Stimulated activated CD4-positive, alpha-beta T cell treated with anti-CD3 and anti-CD28 coated beads, TNF-alpha, amount 100 ng/mL, for 1 hour (primary cell): ENCODE results near the gene VSIG10.
A peak's percentile ranks its signal among the peaks of the same experiment; 100 is the strongest.
"Not testable (repeated sequence)": the region's sequence is repeated elsewhere in the genome, so short reads cannot be mapped to it uniquely, and the experiment has no call there.

Source experiments
- DNase-seq, 3 donors: peaks; one replicate each; pipeline ENCODE4 v3.0.0-alpha.2; 2020; ENCODE audit warnings: low read depth in 3 of 3, low spot score in 1 of 3

Gene VSIG10

DNA sequence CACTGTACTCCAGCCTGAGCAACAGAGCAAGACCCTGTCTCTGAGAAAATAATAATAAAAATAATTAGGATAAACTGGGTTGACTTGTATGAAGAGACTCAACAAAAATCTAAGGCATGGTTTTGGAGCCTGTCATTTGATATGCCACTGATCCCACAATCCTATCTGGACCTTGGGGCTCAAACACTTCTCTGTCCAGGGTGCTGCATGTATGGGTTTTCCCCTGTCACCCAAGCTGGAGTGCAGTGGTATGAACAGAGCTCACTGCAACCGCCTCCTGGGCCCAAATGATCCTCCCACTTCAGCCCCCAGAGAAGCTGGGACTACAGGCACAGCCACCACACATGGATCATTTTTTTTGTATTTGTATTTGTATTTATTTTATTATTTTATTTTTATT, 5.3 kb upstream of the VSIG10 start:
- DNase-seq: no peak

DNA sequence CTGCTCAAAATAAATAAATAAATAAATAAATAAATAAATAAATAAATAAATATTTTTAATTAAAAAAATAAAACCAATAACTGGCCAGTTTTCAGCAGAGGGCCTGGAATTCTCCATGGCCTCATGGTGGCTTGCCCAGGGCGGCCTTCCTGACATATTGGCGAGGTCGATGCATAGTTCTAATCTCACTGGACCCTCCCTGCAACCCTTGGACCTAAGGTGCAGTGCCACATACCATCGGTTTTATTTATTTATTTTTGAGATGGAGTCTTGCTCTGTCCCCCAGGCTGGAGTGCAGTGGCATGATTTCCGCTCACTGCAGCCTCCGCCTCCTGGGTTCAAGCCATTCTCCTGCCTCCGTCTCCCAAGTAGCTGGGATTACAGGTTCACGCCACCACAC, 3.9 kb upstream of the VSIG10 start:
- no peak for DNase-seq

DNA sequence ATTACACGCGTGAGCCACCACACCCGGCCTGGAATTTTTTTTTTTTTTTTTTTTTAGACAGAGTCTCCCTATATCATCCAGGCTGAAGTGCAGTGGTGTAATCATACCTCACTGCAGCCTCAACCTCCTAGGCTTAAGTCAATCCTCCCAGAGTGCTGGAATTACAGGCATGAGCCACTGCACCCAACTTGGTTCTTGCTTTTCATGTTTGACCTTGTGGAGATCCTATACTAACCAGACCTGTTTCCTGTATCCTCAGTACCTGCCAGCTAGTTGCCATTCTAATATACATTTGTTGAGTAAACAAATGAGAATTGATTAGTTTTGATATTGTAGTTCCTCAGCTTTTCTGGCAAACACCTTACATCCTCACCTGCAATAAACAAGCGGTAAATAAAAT, 3.2 kb upstream of the VSIG10 start:
- DNase-seq: no peak

DNA sequence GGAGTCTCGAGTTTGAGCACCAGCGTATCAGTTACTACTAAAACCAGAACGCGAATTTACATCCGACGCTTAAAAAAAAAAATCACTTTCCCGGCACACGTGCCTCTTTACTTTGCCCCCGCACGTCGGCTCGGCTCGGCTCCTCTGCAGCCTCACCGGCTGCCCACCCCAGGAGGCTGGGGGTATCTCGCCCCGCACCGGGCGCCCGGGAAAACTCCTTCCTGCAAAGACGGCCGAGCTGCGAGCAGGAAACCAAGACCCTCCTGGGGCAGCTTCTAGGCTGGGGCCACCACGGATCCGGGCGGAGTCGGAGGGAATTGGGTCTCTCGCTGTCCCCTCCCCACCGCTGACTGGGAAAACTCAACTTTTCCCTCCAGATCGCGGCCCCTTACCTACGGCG, 610 bp downstream of the VSIG10 start:
- DNase-seq: no peak

DNA sequence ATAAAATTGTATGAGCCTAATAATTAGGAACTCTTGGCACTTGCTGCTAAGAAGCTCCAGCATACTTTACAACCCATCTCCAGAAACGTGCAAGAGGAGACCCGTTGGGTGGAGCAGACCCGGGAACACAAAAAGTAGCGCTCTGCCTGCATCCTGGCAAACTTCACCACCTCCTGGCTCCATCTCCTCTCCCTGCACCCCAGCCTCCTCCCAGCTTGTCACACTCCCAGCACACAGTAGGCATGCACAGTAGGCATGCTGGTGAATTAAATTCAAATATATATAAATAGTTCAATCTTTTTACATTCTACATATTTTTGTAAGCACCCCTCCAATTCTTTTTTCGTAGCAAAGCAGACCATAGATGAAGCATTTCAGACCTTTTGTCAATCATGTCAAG, 1.2 kb downstream of the VSIG10 start:
- no peak for DNase-seq

DNA sequence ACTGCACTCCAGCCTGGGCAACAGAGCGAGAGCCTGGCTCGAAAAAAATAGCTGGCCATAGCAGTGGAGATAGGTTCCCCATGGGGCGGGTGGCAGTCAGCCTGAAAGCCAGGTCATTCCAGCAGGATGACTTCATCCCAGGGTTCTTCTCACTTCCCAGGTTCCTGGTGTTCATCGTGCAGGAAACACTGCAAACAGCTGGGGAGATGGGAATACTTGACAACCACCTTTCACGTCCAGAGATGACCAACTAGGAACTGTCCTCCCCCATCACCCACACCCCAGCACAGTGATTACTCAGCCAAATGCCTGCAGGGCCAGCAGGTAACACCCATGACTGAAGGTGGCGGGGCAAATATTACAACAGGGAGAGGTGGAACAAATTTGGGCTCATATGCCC, 1.7 kb downstream of the VSIG10 start:
- DNase-seq: no peak

DNA sequence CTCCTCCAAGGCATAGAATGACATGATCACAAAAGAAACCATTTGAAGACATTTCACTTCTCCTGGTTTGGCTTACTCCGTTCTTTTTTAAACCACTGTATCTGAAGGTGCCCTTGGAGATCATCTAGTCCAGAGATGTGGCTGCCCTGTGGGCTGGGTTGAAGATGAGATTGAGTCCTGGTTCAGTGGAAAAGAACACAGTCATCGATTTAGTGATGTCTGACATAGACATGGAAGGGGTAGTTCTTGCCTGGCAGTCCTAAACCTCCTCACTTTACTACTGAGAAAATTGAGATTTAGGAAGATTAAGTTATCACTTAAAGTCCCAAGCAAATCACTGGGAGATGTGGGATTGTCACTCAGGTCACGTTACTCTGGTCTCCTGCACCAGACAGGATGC, 2.8 kb downstream of the VSIG10 start:
- no peak for DNase-seq

DNA sequence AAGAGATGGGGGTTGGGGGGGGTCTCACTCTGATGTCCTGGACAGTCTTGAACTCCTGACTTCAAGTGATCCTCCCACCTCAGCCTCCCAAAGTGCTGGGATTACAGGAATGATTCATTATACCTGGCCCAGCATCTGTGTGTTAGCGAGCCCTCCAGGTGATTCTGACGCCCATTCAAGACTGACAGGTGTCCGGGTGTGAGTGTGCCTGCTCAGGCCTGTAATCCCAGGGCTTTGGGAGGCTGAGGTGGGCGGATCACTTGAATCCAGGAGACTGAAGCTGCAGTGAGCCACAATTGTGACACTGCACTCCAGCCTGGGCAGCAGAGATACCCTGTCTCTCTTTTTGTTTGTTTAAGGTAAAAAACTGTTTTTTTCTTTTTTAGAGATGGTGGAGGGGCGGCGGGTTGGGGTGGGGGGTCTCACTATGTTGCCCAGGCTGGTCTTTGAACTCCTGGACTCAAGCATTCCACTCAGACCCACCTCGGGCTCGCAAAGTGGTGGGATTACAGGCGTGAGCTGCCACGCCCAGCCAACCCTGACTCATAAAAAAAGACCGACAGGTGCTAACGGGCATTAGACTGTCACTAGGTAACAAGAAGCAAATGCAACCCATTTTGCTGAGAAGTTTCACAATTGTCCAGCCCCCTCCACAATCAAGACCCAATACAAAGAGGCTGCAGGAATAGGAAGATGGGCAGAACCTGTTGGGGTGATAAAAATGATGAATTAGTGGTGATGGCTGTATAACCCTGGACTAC, 4.7 kb downstream of the VSIG10 start:
- DNase-seq: no peak

DNA sequence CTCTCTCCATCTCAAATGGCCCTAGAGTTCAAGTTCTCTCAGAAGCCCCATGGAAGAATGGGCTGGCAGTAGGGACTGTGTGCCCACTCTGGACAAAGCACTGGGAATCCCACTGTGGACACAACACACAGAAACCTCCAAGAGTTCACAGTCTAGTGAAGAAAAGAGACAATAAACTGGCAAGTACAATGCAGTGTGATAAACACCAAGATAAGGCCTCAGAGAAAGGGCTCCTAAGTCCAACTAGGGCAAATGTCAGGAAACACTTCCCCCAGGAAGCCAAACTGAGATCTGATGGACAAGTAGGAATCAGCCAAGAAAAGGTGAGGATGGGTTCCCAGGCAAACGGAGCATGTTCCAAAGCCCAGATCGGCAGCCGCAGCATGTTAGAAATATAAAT, 5.4 kb downstream of the VSIG10 start:
- DNase-seq: no peak

DNA sequence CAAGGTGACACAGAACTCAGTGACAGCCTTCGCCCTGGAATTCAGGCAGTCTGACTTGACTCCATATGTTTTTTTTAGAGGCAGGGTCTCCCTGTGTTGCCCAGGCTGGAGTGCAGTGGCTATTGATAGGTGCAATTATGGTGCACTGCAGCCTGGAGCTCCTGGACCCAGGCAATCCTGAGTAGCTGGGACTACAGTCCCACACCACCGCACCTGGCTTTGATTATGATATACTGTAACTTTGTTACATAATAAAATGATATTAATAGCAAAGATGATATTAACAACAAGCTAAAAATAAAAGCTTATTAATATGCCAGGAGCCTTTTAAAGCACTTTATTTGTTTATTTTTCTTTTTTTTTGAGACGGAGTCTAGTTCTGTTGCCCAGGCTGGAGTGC, 9.8 kb downstream of the VSIG10 start:
- DNase-seq: no peak

DNA sequence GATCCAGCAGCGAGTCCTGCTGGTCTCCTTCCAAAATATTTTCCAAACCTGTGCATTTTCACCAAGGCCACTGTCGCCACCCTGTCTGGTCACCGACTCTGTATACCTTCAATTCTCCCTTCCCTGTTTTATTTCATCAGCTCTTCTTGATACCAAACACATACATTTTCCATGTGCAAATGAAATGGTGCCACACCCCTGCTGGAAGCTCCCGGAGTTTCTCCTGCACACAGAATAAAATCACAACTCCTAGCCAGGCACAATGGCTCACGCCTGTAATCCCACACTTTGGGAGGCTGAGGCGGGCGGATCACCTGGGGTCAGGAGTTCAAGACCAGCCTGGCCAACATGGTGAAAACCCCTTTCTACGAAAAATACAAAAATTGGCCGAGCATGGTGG, 14.0 kb downstream of the VSIG10 start:
- DNase-seq: no peak

DNA sequence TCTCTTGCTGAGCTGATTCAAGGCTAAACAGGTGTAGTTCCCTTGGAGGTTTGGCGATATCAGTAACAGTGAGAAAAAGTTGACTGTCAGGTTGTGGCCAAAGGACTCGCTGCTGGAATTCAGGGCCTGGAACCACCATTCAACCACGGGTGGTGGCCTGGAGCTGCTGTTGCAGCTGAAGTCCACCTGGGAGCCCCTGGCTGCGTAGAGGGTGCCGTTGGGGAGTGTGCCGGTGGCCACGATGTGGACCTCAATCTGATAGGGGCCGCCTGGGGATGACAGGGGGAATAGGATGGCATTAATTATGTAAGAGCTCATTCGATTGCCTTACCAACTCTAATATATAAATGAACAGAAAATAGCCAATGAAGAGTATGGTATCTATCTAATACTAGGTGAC, 21.6 kb downstream of the VSIG10 start:
- no peak for DNase-seq

DNA sequence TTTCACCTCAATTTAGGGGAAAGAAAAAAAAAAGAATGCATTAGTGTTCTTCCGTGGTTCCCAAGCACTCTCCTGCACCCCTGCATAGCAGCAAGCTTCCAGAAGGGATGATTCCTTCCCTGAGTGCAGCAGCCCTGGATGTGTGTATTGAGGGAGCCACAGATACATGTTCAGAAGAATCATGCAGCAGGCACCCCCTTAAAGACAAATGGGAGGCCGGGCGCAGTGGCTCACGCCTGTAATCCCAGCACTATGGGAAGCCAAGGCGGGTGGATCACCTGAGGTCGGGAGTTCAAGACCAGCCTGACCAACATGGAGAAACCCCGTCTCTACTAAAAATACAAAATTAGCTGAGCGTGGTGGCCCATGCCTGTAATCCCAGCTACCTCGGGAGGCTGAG, 22.3 kb downstream of the VSIG10 start:
- DNase-seq: not testable (repeated sequence)

DNA sequence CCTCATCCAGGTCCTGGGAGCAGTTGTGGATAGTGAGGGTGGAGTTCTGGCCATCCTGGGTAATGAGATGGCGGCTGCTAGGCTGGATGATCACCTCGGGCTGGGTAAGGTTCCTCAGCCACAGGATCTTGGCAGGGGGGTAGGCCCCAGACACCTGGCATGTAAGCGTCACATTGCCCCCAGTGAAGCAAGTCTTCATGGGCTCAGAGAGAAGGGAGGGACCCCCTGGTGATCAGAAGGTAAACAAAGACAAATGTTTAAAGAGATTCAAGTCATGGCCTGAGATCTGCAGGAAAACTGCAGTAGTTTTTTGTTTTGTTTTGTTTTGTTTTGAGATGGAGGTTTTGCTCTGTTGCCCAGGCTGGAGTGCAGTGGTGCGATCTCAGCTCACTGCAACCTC, 30.0 kb downstream of the VSIG10 start:
- no peak for DNase-seq

DNA sequence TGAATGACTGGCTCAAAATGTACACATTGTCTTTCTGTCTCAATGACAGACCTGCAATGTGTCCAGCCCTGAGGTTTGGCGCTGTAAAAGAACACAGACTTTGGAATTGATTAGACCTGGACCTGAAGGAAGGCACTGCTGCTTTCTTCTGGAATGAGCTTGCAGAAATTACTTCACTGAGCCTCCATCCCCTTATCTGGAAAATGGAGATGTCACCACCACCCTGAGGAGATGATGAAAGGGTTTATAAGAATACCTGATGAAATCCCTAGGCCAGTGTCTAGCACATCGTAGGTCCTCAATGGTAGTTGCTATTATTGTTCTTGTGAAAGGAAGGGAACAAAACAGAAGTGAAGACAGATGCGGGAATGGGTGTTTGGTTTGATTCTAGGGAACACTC, 33.2 kb downstream of the VSIG10 start:
- DNase-seq: no peak

DNA sequence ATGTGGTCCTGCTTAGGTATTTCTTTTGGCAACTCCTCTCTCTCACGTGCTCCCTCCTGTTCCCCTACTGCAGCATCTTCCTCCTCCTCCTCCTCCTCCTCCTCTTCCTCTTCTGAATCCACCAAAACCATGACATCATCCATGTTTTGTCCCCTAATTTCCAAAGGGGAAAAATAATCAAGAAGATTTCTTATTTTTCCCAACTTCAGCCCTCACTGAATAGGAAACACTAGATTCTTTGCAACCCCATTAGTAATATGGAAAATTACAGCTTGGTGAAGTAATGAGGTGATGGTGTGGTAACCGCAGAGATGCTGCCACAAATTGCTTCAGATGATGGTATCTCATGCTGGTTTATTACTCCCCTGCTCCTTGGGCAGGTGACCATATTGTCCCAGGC, 35.4 kb downstream of the VSIG10 start:
- no peak for DNase-seq

DNA sequence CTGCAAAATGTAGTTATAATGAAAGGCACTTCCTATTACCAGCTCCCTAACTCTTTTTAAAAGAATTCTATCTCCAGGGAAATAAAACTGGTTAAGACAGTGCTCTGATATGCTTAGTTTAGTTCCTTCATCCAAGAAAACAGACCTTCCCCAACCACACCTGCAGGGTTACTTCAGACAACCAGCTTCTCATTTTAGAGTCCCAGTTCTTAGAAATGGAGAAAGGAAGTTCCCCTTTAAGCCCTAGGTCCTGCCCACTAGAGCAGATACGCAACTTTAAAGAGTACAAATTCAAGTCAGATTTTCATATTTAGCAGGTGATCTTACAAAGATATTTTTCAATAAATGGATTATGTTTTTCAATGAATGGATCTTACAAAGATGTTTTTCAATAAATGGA, 38.4 kb downstream of the VSIG10 start:
- DNase-seq: no peak

DNA sequence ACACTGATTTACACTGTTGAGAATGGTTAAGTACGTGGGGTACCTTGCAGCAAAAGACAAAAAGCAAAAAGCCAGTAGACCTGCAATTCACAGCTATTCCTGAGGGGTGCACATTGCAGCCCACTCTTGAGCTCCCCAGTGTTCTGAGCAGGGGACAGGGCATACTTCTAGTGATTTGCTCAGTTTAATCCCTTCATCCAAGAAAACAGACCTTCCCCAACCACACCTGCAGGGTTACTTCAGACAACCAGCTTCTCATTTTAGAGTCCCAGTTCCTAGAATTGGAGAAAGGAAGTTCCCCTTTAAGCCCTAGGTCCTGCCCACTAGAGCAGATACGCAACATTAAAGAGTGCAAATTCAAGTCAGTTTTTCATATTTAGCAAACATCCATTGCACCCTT, 39.2 kb downstream of the VSIG10 start:
- no peak for DNase-seq

DNA sequence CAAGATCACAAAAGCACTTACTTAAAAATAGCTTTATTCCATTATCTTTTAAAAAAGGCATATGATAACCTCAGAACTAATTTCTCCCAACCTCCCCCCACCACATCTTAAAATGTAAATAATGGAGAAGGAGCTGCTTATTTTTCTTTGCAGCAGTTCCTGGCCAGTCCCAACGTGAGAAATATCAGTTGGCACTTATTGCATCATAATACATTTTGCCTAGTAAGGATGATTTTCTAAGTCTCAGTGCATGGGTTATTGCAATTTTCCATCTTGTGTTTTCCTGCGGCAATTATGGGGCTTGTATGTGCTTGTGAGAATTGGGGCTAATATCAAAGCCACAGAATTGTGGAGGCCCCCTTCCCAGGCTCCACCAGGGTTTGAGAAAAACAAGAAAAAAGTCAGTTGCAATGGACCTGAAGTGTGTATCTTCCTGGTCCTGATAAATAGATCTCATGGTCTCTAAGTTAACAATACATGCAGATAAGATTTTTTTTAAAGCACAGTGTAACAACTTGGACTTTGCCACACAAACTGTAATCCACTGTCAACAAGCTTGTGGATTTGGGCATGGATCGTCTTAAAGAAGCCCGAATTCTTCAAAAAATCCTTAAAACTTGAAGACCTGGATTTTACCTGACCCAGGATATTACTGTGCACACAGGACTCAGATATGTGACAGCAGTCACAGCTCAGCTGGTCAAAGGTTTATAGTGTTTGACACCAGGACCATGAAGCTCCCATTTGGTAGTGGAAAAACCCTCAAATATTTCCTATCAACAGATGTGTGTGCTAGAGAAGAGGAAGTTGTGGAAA, 40.0 kb downstream of the VSIG10 start:
- DNase-seq: no peak

DNA sequence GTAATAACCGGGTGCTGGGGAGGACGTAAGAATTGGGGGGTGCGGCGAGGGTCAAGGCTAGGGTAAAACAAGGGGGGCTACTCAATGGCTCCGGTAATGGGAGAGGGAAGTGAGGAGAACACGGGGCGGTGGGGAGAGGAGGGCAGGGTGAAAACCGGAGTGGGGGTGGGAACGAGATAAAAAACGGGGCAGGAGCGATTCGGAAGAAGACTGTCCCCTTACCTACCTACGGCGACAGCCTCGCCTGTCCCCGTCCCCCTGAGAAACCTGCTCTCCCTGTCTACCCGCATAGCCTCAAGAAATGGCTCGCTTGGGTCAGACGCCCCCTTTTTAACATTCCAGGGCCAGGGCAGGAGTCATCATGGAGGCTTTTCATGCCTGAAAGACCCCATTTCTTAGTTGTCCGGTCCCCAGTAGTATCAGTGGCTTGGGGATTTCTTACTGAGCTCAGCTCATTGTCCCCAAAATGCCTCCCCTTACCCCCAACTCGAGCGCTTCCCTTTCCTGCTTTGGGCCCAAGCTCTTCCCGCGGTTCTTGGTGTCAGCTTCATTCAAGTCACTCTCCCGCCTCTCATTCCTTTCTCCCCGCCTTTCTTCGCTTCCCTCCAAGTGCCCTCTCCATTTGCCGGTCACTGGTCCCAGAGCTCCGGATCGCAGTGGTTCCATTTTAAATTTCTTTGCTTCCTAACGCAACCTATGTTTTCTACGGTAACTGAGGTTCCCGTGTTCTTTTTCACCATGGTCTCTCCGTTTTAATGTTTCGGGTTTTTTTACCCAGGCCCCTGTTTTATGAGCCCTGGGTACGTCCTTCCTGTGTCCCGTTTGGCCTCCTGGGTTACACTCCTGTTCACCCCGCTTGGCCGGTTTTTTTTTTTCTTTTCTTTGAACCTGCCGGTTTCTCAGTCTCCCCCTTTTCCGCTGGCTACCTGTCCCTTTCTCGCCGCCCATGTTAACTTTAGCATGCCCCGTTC, 41.7 kb downstream of the VSIG10 start:
- DNase-seq: no peak

DNA sequence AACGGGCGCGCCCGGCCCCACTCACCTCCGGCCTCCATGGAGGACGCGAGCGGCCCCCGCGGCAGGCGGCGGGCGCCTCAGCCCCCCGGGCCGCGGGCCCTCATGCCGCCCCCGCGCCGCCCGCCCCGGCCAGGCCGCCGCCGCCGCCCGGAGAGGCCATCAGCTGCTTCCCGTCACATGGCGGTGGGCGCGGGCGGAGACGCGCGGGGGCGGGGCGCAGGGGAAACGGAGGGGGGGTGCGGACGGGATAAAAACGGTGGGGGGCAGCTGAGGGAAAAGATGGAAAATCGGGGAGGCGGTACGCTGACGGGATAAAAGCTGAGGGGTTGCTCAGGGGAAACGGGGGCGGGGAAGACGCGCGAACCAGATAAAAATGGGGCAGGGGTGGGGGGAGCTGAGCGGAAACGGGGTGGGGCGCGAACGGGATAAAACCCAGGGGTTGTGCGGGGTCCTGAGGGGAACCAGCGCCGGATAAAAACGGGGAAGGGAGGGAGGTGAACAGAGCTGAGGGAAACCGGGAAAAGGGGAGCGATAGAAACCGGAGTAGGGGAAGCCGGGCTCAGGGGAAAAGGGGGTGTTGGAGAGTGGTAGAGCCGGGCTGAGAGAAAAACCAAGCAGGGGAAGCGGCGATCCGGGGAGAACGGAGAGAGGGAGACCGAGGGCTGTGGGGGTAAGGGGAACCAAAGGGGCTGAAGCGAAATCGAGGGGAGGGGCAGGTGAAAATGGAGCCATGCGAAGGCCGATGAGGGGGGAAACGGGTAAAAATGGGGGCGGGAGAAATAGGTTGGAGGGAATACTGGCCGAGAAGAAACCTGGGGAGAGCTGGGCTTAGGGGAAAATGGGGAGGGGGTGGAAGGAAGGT, 42.6 kb downstream of the VSIG10 start, which contains the start of gene WSB2:
WSB2 (minus strand) TSS at position 169 of the 862 bp plus-strand sequence; CDS start at position 38, 131 bp downstream.
- peak in 2 of 3 donors; percentile 8 to 47 for DNase-seq
